GM12865 (cell line): Measurements from ENCODE around the gene LMNA.

Source experiments
- DNase-seq: peaks from one replicate; pipeline ENCODE4 v3.0.0; 2010; ENCODE audit warnings: low read depth
- H3K4me3 ChIP-seq: 2 replicates; pipeline ENCODE4 v1.5.1; 2011; ENCODE audit warnings: mild to moderate bottlenecking, low read depth, low read length, control low read depth
- CTCF ChIP-seq: IDR thresholded peaks from 2 replicates; pipeline ENCODE4 v1.5.1; 2011; ENCODE audit warnings: low read length, control low read depth, low read depth, inconsistent platforms; ENCODE audit not compliant: insufficient read depth; ENCODE audit errors: missing control alignments

Gene LMNA

GRCh38 chr1:156076609-156077429, 37.7 kb upstream of the LMNA start:
- no peak for TF ChIP-seq CTCF
- peak; percentile 78 for DNase-seq
- peak overlapping the region; percentile 74 for H3K4me3 ChIP-seq

GRCh38 chr1:156077430-156077760, 37.1 kb upstream of the LMNA start:
- DNase-seq, result no peak
- no peak overlapping the region for H3K4me3 ChIP-seq
- TF ChIP-seq CTCF, result no peak

- no peak for DNase-seq
- no peak overlapping the region for H3K4me3 ChIP-seq
- no peak for TF ChIP-seq CTCF
Measured at GRCh38 chr1:156078728-156079127, 35.8 kb upstream of the LMNA start.

GRCh38 chr1:156079762-156080161, 34.7 kb upstream of the LMNA start:
- no peak for DNase-seq
- TF ChIP-seq CTCF, result no peak
- no peak overlapping the region for H3K4me3 ChIP-seq

GRCh38 chr1:156080241-156080862, 34.2 kb upstream of the LMNA start:
- no peak overlapping the region for H3K4me3 ChIP-seq
- no peak for TF ChIP-seq CTCF
- DNase-seq, result no peak

GRCh38 chr1:156080863-156081179, 33.7 kb upstream of the LMNA start:
- TF ChIP-seq CTCF, result no peak
- no peak overlapping the region for H3K4me3 ChIP-seq

More at GRCh38 chr1:156080863-156081179, 33.7 kb upstream of the LMNA start:
- no peak for DNase-seq
